Cardiac muscle cell (in vitro differentiated cells and primary cell): ENCODE data around the gene MAP2K6. TPM values are rescaled to one million over a fixed set of nuclear protein-coding genes. Genes with fewer than 3 reads are reported as not detected.

Source experiments
- DNase-seq, 2 donors: peaks; one replicate each; pipeline versions ENCODE4 v3.0.0 to v3.0.0-alpha.2; 2010 to 2017; ENCODE audit warnings: low read depth in 1 of 2, low spot score in 1 of 2
- H3K27ac ChIP-seq: fragments of 200-600 bp; sonication (generic); 2 replicates; pipeline ENCODE4 v1.5.1; 2016
- H3K27me3 ChIP-seq: fragments of 200-600 bp; sonication (generic); 2 replicates; pipeline ENCODE4 v1.6.0; 2016; ENCODE audit warnings: control low read depth
- H3K36me3 ChIP-seq: fragments of 200-600 bp; sonication (generic); 2 replicates; pipeline ENCODE4 v1.5.1; 2016; ENCODE audit warnings: control low read depth
- H3K4me1 ChIP-seq: fragments of 200-600 bp; sonication (generic); 2 replicates; pipeline ENCODE4 v1.8.1; 2017; ENCODE audit warnings: low read depth, mild to moderate bottlenecking, mixed run types
- H3K4me3 ChIP-seq: fragments of 200-600 bp; sonication (generic); 2 replicates; pipeline ENCODE4 v1.5.1; 2016; ENCODE audit warnings: mild to moderate bottlenecking
- H3K9me3 ChIP-seq: fragments of 200-600 bp; sonication (generic); 2 replicates; pipeline ENCODE4 v1.5.1; 2017; ENCODE audit warnings: low read depth, mild to moderate bottlenecking, control low read depth
- CTCF ChIP-seq: IDR thresholded peaks from 2 replicates; pipeline ENCODE4 v1.5.1; 2012; ENCODE audit warnings: low read depth, mild to moderate bottlenecking, low read length
- polyA plus RNA-seq: library from polyadenylated mRNA; unstranded; fragments of >200 nt; fragmentation: Nextera tagmentation; extraction: Ambion mirVana; gene quantifications from 2 replicates; pipeline ENCODE4 v1.2.1, GENCODE V29; 2016
- total RNA-seq: library from RNA; depleted of rRNA; stranded (reverse); fragments of >200 nt; gene quantifications from 2 replicates; pipeline ENCODE4 v1.2.3, GENCODE V29; 2016

Gene MAP2K6
- total and polyA plus RNA-seq, 2 experiments from 2014 or later: 13.1 to 13.2 TPM

DNA sequence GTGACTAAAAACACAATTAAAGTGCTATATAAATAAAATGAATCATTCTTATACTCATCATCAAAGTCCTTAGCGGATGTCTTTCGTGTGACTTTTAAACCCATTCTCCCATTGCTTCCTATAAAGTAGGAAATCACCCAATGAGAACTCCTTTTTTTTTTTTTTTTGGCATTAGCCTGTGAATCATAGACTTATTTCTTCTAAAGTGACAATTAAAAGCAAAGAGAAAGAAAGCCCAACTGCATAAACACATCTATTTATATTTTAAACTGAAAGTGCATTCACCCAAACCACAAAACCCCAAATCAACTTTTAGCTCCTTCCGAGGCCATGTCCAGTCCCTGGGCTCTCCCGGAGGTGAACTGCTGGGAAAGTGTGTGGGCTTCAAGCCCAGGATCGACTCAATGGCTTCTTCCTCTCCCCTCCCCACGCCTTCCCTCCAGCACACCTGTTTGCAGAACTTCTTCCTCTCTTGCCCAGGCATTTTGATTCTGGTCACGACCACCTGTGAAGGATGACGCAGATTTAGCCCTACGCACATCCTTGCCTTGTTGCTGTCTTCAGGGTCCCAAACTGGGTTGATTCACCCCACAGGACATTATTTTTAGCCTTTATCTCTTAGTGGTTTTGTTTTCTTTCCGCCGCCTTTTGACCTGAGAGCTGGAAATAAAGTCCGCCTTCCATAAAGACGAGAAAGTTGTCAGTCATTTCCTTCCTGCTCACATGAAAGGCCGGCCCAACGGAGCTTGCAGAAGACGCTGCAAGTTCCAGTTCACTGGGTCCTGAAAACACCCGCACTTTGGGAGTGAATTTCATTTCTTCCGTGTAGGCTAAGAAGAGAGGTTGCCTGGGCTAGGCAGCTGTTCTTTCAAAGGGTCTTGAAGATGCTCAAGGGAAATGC is 166.8 kb downstream of the MAP2K6 start:
- H3K9me3 ChIP-seq: no peaks in the 10 kb centered on the region
- no peak for TF ChIP-seq CTCF
- H3K36me3 ChIP-seq: no peaks in the 10 kb centered on the region
- no peak overlapping the region for H3K4me3 ChIP-seq
- H3K4me1 ChIP-seq: no peaks in the 10 kb centered on the region
- no peak for DNase-seq
- no peak overlapping the region for H3K27ac ChIP-seq
- no peaks in the 10 kb centered on the region for H3K27me3 ChIP-seq

GRCh38 chr17:69588316-69588715 is 173.8 kb downstream of the MAP2K6 start:
- DNase-seq: no peak

DNA sequence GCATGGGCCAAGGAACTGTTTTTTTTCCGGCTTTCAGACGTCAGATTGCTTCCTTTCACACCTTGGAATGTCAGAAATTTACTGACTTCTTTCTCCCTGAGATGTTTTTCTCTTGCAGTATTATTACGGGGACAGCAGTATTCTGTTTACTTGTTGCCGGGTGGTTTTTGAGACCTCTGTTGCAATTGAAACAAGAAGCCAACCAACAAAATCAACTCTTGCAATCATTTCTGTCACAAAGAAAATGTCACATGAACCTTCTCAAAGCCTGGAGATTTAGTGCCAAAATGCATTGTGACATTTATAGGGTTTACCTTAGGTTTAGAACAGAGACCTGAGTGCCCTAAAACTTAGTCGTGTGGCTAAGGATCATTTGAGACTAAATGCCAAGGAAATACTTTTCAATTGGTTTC is 174.3 kb downstream of the MAP2K6 start:
- Histone ChIP-seq H3K4me1 (no peaks in the 10 kb centered on the region), H3K9me3 (no peaks in the 10 kb centered on the region), H3K4me3 (no peak overlapping the region), H3K27ac (no peak overlapping the region), H3K27me3 (no peaks in the 10 kb centered on the region), H3K36me3 (no peaks in the 10 kb centered on the region)
- TF ChIP-seq CTCF: no peak
- DNase-seq: no peak

More at GRCh38 chr17:69588316-69588715, 173.8 kb downstream of the MAP2K6 start:
- no peaks in the 10 kb centered on the region for H3K27me3 ChIP-seq
- no peak overlapping the region for H3K4me3 ChIP-seq
- H3K27ac ChIP-seq: no peak overlapping the region
- no peak for TF ChIP-seq CTCF
- no peaks in the 10 kb centered on the region for H3K4me1 ChIP-seq
- H3K9me3 ChIP-seq: no peaks in the 10 kb centered on the region
- no peaks in the 10 kb centered on the region for H3K36me3 ChIP-seq

- H3K4me3 ChIP-seq: no peak overlapping the region
- no peak for TF ChIP-seq CTCF
Measured at GRCh38 chr17:69590671-69591070, 176.2 kb downstream of the MAP2K6 start.

DNA sequence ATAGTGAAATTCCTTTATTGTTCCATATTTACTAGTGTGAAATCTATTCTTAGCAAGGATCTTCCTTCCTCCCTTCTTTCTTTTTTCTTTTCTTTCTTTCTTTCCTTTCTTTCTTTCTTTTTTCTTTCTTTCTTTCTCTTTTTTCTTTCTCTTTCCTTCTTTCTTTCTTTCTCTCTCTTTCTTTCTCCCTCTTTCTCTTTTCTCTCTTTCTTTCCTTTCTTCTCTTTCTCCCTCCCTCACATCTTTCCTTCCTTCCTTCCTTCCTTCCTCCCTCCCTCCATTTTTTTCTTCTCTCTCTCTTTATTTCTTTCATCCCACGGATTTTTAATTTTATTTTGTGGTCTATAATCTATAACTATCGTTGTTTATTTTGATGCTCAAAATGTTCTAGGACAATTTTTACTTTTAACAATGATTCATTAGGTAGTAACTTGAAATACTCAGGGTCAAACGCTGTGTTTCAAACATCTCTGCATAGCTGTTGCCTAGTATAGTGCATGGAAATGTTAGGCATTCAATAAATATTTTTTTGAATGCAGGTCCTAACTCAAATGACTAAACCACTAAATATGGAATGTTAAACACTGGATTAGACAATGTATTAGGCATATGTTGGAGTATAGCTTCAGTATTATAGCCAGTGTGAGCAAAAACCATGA is 178.3 kb downstream of the MAP2K6 start:
- Histone ChIP-seq H3K27ac (no peak overlapping the region), H3K9me3 (no peaks in the 10 kb centered on the region)

More at GRCh38 chr17:69590671-69591070, 176.2 kb downstream of the MAP2K6 start:
- H3K9me3 ChIP-seq: no peaks in the 10 kb centered on the region
- H3K27ac ChIP-seq: no peak overlapping the region
- DNase-seq: no peak
- no peaks in the 10 kb centered on the region for H3K27me3 ChIP-seq
- H3K36me3 ChIP-seq: no peaks in the 10 kb centered on the region
- no peaks in the 10 kb centered on the region for H3K4me1 ChIP-seq

More for the DNA sequence above, 178.3 kb downstream of the MAP2K6 start:
- Histone ChIP-seq H3K4me1 (peaks cover 3% of the 10 kb centered on the region), H3K27me3 (no peaks in the 10 kb centered on the region), H3K4me3 (no peak overlapping the region), H3K36me3 (no peaks in the 10 kb centered on the region)
- no peak for TF ChIP-seq CTCF
- DNase-seq: no peak
